GM23248 (cell line): ENCODE data around the gene SOX12. TPM values are rescaled to one million over a fixed set of nuclear protein-coding genes. Genes with fewer than 3 reads are reported as not detected.

Source experiments
- DNase-seq: peaks from one replicate; pipeline ENCODE4 v3.0.0-alpha.2; 2015
- H2AFZ ChIP-seq: fragments of 200-600 bp; sonication (generic); 2 replicates; pipeline ENCODE4 v1.6.1; 2016; ENCODE audit warnings: antibody characterized with exemption
- H3F3A ChIP-seq: fragments of 200-600 bp; sonication (generic); 2 replicates; pipeline ENCODE4 v1.6.1; 2016; ENCODE audit warnings: mild to moderate bottlenecking, antibody characterized with exemption, mixed run types; ENCODE audit not compliant: insufficient read depth
- H3K27ac ChIP-seq: fragments of 200-600 bp; sonication (generic); 2 replicates; pipeline ENCODE4 v1.5.1; 2016; ENCODE audit warnings: mild to moderate bottlenecking
- H3K27me3 ChIP-seq: fragments of 200-600 bp; sonication (generic); replicated peaks from 2 replicates; pipeline ENCODE4 v1.6.1; 2016; ENCODE audit warnings: mild to moderate bottlenecking; ENCODE audit not compliant: insufficient read depth
- H3K36me3 ChIP-seq: fragments of 200-600 bp; sonication (generic); 2 replicates; pipeline ENCODE4 v1.6.1; 2016; ENCODE audit warnings: low read depth, mild to moderate bottlenecking
- H3K4me1 ChIP-seq: fragments of 200-600 bp; sonication (generic); 2 replicates; pipeline ENCODE4 v1.6.1; 2016; ENCODE audit warnings: mild to moderate bottlenecking; ENCODE audit not compliant: insufficient read depth
- H3K4me2 ChIP-seq: fragments of 200-600 bp; sonication (generic); one replicate; pipeline ENCODE4 v1.6.1; 2016; ENCODE audit warnings: mild to moderate bottlenecking; ENCODE audit not compliant: unreplicated experiment
- H3K4me3 ChIP-seq: fragments of 200-600 bp; sonication (generic); 2 replicates; pipeline ENCODE4 v1.5.1; 2016; ENCODE audit warnings: mild to moderate bottlenecking
- H3K79me2 ChIP-seq: fragments of 200-600 bp; sonication (generic); 2 replicates; pipeline ENCODE4 v1.6.1; 2016; ENCODE audit warnings: mild to moderate bottlenecking; ENCODE audit not compliant: insufficient read depth
- H3K9ac ChIP-seq: fragments of 200-600 bp; sonication (generic); 2 replicates; pipeline ENCODE4 v1.6.1; 2016; ENCODE audit warnings: mild to moderate bottlenecking
- H3K9me2 ChIP-seq: fragments of 200-600 bp; sonication (generic); 2 replicates; pipeline ENCODE4 v1.6.1; 2016; ENCODE audit warnings: mixed run types, mild to moderate bottlenecking, moderate library complexity; ENCODE audit not compliant: insufficient read depth
- H3K9me3 ChIP-seq: fragments of 200-600 bp; sonication (generic); one replicate; pipeline ENCODE4 v1.6.1; 2017; ENCODE audit warnings: low read depth
- H4K20me1 ChIP-seq: fragments of 200-600 bp; sonication (generic); 2 replicates; pipeline ENCODE4 v1.6.0; 2016; ENCODE audit not compliant: insufficient read depth
- EZH2 ChIP-seq: fragments of 200-600 bp; sonication (generic); IDR thresholded peaks from 2 replicates; pipeline ENCODE4 v1.6.1; 2018; ENCODE audit warnings: antibody characterized with exemption, mild to moderate bottlenecking; ENCODE audit not compliant: insufficient read depth, poor library complexity, severe bottlenecking
- EZH2phosphoT487 ChIP-seq: fragments of 200-600 bp; sonication (generic); IDR thresholded peaks from 2 replicates; pipeline ENCODE4 v1.6.1; 2018; ENCODE audit warnings: antibody characterized with exemption, moderate library complexity, mild to moderate bottlenecking, low read depth; ENCODE audit not compliant: insufficient read depth
- WGBS, 2 experiments: methylation state at CpG; one replicate each; pipeline ENCODE4 v1.1.6; 2015 to 2017; ENCODE audit warnings: low lambda C conversion rate in 2 of 2, low coverage in 1 of 2; ENCODE audit errors: missing lambda C conversion rate in 2 of 2; 5-methylcytosine and 5-hydroxymethylcytosine counted together
- in situ Hi-C: fragments of 300-500 bp; cut with MboI; formaldehyde crosslinking; loops from 2 replicates; pipeline ENCODE4 v1.15.0; 2020
- polyA plus RNA-seq: library from polyadenylated mRNA; unstranded; fragments of >200 nt; fragmentation: Nextera tagmentation; extraction: Ambion mirVana; gene quantifications from 2 replicates; pipeline ENCODE4 v1.2.1, GENCODE V29; 2016
- total RNA-seq: library from RNA; depleted of rRNA; stranded (reverse); fragments of >200 nt; shearing (Covaris generic); gene quantifications from 2 replicates; pipeline ENCODE4 v1.2.3, GENCODE V29; 2014

SOX12 gene
- total and polyA plus RNA-seq, 2 experiments from 2014 or later = 2.1 to 7.5 TPM

DNA sequence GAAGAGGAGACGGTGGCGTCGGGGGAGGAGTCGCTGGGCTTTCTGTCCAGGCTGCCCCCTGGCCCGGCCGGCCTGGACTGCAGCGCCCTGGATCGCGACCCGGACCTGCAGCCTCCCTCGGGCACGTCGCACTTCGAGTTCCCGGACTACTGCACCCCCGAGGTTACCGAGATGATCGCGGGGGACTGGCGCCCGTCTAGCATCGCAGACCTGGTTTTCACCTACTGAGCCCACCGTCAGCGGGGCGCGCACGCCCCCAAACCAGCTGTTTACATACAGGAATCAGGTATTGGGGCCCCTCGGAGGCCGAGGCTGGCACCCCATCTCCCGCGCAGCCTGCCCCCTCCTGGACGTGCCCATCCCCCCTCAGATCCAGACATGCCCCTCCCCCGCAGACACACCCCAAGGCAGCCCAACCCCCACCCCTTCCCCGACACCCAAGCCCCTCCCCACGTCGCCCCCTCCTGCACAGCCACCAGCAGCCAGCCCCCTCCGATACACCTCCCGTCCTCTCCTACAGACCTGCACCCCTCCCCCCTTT is 1.4 kb downstream of the SOX12 start:
- Histone ChIP-seq H3K36me3 (no peaks in the 10 kb centered on the region), H3F3A (peaks cover 38% of the 10 kb centered on the region), H3K9me2 (no peaks in the 10 kb centered on the region), H3K4me1 (peaks cover 31% of the 10 kb centered on the region), H3K4me3 (peak overlapping the region; percentile 84), H3K27me3 (no peaks in the 10 kb centered on the region), H3K79me2 (peaks cover 19% of the 10 kb centered on the region), H3K27ac (peak overlapping the region; percentile 89), H3K9ac (peak overlapping the region; percentile 88), H3K9me3 (no peaks in the 10 kb centered on the region), H4K20me1 (no peaks in the 10 kb centered on the region), H3K4me2 (peak overlapping the region; percentile 98), H2AFZ (peak overlapping the region; percentile 35; the same call in 1 of the 2 replicates)
- peak; percentile 66 for DNase-seq
- TF ChIP-seq EZH2phosphoT487 (no peak), EZH2 (no peak)
- in situ Hi-C loops = no loop called here
- WGBS, 2 experiments = 2 to 5% methylated on average over 22 to 32 of the region's 38 CpGs

DNA sequence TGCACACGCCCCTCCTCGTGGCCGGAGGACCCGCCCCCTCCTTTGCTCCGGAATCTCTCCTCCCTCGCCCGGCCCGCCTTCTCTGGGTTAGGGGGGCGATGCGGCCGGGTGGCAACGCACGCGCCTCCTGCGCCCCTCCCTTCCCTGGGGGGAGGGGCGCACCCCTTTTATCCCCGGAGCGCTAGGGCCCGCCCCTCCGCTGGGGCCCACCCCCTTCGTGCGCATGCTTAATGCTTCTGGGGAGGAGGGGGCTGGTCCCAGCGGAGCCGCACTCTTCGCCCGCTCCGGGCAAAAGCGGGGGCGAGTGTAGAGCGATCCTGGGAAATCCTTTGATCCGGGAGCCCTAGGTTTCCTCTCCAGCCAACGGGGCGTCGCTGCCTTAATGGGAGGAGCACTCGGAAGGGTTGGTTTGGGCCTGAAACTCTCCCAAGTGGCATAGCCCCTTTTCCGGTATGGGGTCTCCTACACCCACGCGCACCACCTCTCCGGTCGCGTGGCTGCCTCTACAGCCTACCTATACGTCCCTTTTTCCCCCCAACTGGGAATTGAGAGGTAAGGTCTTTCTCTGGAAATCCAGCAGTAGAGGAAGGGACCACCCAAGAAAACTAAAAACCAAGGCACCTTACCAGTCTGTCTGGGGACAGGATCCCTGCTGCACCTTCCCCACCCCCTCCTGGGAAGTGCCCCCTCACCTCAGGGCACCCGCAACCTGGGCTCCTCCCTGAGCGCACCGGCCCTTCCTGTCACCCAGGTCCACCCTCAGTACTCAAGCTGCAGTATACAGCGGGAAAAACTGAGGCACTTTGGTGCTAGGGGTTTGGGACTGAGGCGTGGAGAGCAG is 2.1 kb downstream of the SOX12 start:
- H3K4me3 ChIP-seq = peak overlapping the region; percentile 84
- peak overlapping the region; percentile 98 for H3K4me2 ChIP-seq
- DNase-seq = peak; percentile 94
- H3F3A ChIP-seq = peaks cover 40% of the 10 kb centered on the region
- in situ Hi-C loops = no loop called here
- H3K4me1 ChIP-seq = peaks cover 31% of the 10 kb centered on the region
- no peaks in the 10 kb centered on the region for H4K20me1 ChIP-seq
- H3K79me2 ChIP-seq = peaks cover 19% of the 10 kb centered on the region
- H3K27me3 ChIP-seq = no peaks in the 10 kb centered on the region
- TF ChIP-seq EZH2 = no peak
- TF ChIP-seq EZH2phosphoT487 = no peak
- H2AFZ ChIP-seq = peak overlapping the region; percentile 19; the same call in 1 of the 2 replicates
- H3K9me3 ChIP-seq = no peaks in the 10 kb centered on the region
- WGBS, 2 experiments = 3 to 8% methylated on average over 20 to 47 of the region's 47 CpGs
- H3K9me2 ChIP-seq = no peaks in the 10 kb centered on the region
- H3K27ac ChIP-seq = peak overlapping the region; percentile 89
- H3K9ac ChIP-seq = peak overlapping the region; percentile 88
- no peaks in the 10 kb centered on the region for H3K36me3 ChIP-seq

DNA sequence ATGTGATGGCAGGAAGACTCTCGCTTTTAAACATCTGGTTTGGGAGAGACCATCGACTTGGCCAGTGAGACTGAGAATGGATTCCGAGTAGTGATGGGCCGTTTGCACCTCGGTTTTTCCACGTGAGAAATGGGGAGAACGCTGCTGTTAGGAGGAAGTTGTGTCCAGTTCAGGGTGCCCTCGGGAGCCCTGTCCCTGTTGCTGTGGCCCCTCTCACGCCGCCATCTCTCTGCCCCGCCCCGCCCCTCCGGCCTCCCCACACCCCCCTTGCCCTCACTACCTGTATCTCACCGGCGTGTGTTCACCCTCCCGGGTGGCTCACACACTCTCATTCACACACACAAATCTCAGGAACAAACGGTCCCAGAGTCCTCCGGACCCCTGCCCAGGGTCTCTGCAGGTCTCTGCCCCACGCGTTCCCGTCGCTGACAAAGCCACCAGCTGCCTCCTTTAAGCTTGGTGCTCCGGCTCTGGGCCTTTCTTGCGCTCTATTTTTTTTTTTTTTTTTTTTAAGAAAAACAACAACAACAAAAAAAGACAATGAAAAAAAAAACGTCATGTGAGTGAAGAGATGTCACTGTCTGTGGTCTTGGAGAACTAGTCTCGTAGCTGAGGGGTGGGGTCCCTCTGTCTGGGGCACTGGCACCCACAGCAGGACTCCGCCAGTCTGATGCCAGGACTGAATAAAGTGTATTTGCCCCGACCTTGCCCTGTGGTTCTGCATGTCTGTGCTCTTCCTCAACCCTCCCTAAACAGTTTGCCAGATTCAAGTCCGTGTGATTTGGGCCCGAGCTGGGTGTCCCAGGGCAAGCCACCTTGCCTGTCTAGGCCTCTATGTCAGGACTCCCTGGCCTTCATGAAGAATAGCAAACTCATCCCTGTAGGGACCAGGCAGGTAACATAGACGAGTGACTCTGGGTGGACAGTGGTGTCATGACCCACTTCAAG is 2.9 kb downstream of the SOX12 start:
- H2AFZ ChIP-seq = 0 out of 2 replicates have a peak overlapping the region, but pooled peaks have one; percentile 19
- peak overlapping the region; percentile 98 for H3K4me2 ChIP-seq
- peak overlapping the region; percentile 89 for H3K27ac ChIP-seq
- H3K27me3 ChIP-seq = no peaks in the 10 kb centered on the region
- H3K9me2 ChIP-seq = no peaks in the 10 kb centered on the region
- no peak for TF ChIP-seq EZH2
- no peak for TF ChIP-seq EZH2phosphoT487
- peaks cover 39% of the 10 kb centered on the region for H3F3A ChIP-seq
- H3K79me2 ChIP-seq = peaks cover 19% of the 10 kb centered on the region
- in situ Hi-C loops = no loop called here
- H3K4me1 ChIP-seq = peaks cover 31% of the 10 kb centered on the region
- H3K4me3 ChIP-seq = peak overlapping the region; percentile 84
- peak overlapping the region; percentile 88 for H3K9ac ChIP-seq
- no peaks in the 10 kb centered on the region for H3K9me3 ChIP-seq
- no peaks in the 10 kb centered on the region for H4K20me1 ChIP-seq
- WGBS, 2 experiments = 42% methylated on average over 24 to 31 of the region's 31 CpGs
- DNase-seq = peak; percentile 38
- H3K36me3 ChIP-seq = no peaks in the 10 kb centered on the region
